Stimulated activated CD8-positive, alpha-beta memory T cell treated with anti-CD3 and anti-CD28 coated beads, Interleukin-15, amount 100 ng/mL, for 24 hours (primary cell): ENCODE measurements around the gene BANP.
"Not testable (repeated sequence)": the region's sequence is repeated elsewhere in the genome, so short reads cannot be mapped to it uniquely, and the experiment has no call there.

ENCODE experiments used
- DNase-seq: peaks from one replicate; pipeline ENCODE4 v3.0.0-alpha.2; 2020; ENCODE audit warnings: low read depth

The BANP gene

GRCh38 chr16:87993901-87994300 is 42.7 kb downstream of the BANP start:
- DNase-seq, result no peak

- no peak for DNase-seq
These were observed 44.4 kb downstream of the BANP start for GRCh38 chr16:87995644-87996043.

- no peak for DNase-seq
These were observed 46.0 kb downstream of the BANP start for GRCh38 chr16:87996962-87997880.

- DNase-seq, result not testable (repeated sequence)
These were observed 47.1 kb downstream of the BANP start for GRCh38 chr16:87998184-87998793.

- DNase-seq, result not testable (repeated sequence)
These were observed 47.8 kb downstream of the BANP start for GRCh38 chr16:87998992-87999391.

GRCh38 chr16:88002211-88002610 is 51.0 kb downstream of the BANP start:
- no peak for DNase-seq

GRCh38 chr16:88002749-88003148 is 51.5 kb downstream of the BANP start:
- no peak for DNase-seq

- DNase-seq, result no peak
These were observed 52.1 kb downstream of the BANP start for GRCh38 chr16:88003316-88003715.

GRCh38 chr16:88003736-88004135 is 52.5 kb downstream of the BANP start:
- DNase-seq, result no peak

- no peak for DNase-seq
These were observed 53.2 kb downstream of the BANP start for GRCh38 chr16:88004391-88004790.

GRCh38 chr16:88005181-88005581 is 53.9 kb downstream of the BANP start:
- DNase-seq, result no peak

- no peak for DNase-seq
These were observed 54.7 kb downstream of the BANP start for GRCh38 chr16:88005968-88006367.

- no peak for DNase-seq
These were observed 56.1 kb downstream of the BANP start for GRCh38 chr16:88007321-88007731.

GRCh38 chr16:88008840-88009239 is 57.6 kb downstream of the BANP start:
- DNase-seq, result no peak

- DNase-seq, result no peak
These were observed 58.5 kb downstream of the BANP start for GRCh38 chr16:88009563-88010342.

- DNase-seq, result no peak
These were observed 59.2 kb downstream of the BANP start for GRCh38 chr16:88010343-88010967.

GRCh38 chr16:88010968-88011483 is 59.8 kb downstream of the BANP start:
- no peak for DNase-seq

GRCh38 chr16:88012360-88012759 is 61.1 kb downstream of the BANP start:
- DNase-seq, result no peak

GRCh38 chr16:88013091-88013609 is 61.9 kb downstream of the BANP start:
- DNase-seq, result no peak

GRCh38 chr16:88013766-88014251 is 62.6 kb downstream of the BANP start:
- no peak for DNase-seq

- DNase-seq, result no peak
These were observed 63.1 kb downstream of the BANP start for GRCh38 chr16:88014252-88014781.
